GM18867 (cell line): Measurements from ENCODE around the gene TNFAIP8L1.

Experiments used
- ATAC-seq: cut with Tn5 transposase; IDR thresholded peaks from one replicate; pipeline ENCODE4 v1.9.1; 2021; ENCODE audit warnings: mild to moderate bottlenecking, moderate library complexity; ENCODE audit not compliant: unreplicated experiment

Gene TNFAIP8L1

GRCh38 chr19:4699826-4700692 lies 60.7 kb downstream of the TNFAIP8L1 start:
- ATAC-seq = no peak

- ATAC-seq = no peak
These were observed 61.3 kb downstream of the TNFAIP8L1 start for GRCh38 chr19:4700693-4700970.

DNA sequence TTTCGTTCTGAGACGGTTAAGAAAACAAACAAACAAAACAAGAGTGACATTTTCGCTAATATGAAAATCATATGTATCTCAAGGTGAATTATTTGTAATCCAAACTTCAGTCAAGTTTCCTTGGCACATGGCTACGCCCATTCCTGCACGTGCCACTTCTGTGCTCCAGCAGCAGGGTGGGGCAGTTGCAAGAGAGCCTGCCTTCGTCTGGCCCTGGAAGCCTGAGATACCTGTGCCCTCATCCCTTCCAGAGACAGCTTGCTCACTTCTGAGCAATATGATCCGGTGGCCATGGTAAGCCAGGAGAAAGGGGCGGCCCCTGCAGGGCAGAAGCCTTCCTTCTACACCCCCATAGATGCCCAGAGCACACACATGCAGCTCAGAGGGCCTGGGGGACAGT lies 62.2 kb downstream of the TNFAIP8L1 start:
- no peak for ATAC-seq

GRCh38 chr19:4702764-4703163 lies 63.4 kb downstream of the TNFAIP8L1 start:
- ATAC-seq = no peak

GRCh38 chr19:4703671-4704316 lies 64.5 kb downstream of the TNFAIP8L1 start:
- no peak for ATAC-seq

GRCh38 chr19:4704317-4704673 lies 65.0 kb downstream of the TNFAIP8L1 start:
- no peak for ATAC-seq
